Astrocyte (in vitro differentiated cells and primary cell): ENCODE results near the gene POMGNT1. TPM values are rescaled to one million over a fixed set of nuclear protein-coding genes. Genes with fewer than 3 reads are reported as not detected.

ENCODE experiments used
- DNase-seq: peaks from one replicate; pipeline ENCODE4 v3.0.0-alpha.2; 2010; ENCODE audit warnings: low read depth
- FAIRE-seq: peaks from 2 replicates; lab custom pipeline; 2011; peaks lifted over from hg19 to GRCh38; lab: Jason Lieb, UNC
- H2AFZ ChIP-seq: 2 replicates; pipeline ENCODE4 v1.6.0; 2012; ENCODE audit warnings: low read depth, low read length, inconsistent platforms
- H3K27ac ChIP-seq: 2 replicates; pipeline ENCODE4 v1.5.1; 2011; ENCODE audit warnings: low read depth, low read length, inconsistent platforms
- H3K27me3 ChIP-seq: 2 replicates; pipeline ENCODE4 v1.6.0; 2011; ENCODE audit warnings: low read length, inconsistent platforms; ENCODE audit not compliant: insufficient read depth
- H3K36me3 ChIP-seq: 2 replicates; pipeline ENCODE4 v1.5.1; 2011; ENCODE audit warnings: low read length, inconsistent platforms; ENCODE audit not compliant: insufficient read depth
- H3K4me1 ChIP-seq: 2 replicates; pipeline ENCODE4 v1.5.1; 2011; ENCODE audit warnings: low read length, inconsistent platforms; ENCODE audit not compliant: insufficient read depth
- H3K4me2 ChIP-seq: 2 replicates; pipeline ENCODE4 v1.6.0; 2012; ENCODE audit warnings: low read length, inconsistent platforms
- H3K4me3 ChIP-seq: 2 replicates; pipeline ENCODE4 v1.5.1; 2011; ENCODE audit warnings: low read depth, mild to moderate bottlenecking, low read length, inconsistent platforms; ENCODE audit not compliant: insufficient read depth
- H3K79me2 ChIP-seq: 2 replicates; pipeline ENCODE4 v1.6.0; 2012; ENCODE audit warnings: mild to moderate bottlenecking, low read length, inconsistent platforms; ENCODE audit not compliant: insufficient read depth
- H3K9ac ChIP-seq: 2 replicates; pipeline ENCODE4 v1.6.0; 2012; ENCODE audit warnings: mild to moderate bottlenecking, low read length, inconsistent platforms
- H3K9me3 ChIP-seq: 2 replicates; pipeline ENCODE4 v1.5.1; 2012; ENCODE audit warnings: low read depth, mild to moderate bottlenecking, low read length, inconsistent platforms; ENCODE audit not compliant: insufficient read depth
- H4K20me1 ChIP-seq: 2 replicates; pipeline ENCODE4 v1.6.0; 2012; ENCODE audit warnings: low read length, inconsistent platforms; ENCODE audit not compliant: insufficient read depth
- H3K27ac Mint-ChIP-seq: one replicate; pipeline ENCODE4 v1.8.0; 2021; ENCODE audit warnings: mild to moderate bottlenecking, mixed read lengths; ENCODE audit not compliant: unreplicated experiment
- H3K27me3 Mint-ChIP-seq: one replicate; pipeline ENCODE4 v1.8.0; 2021; ENCODE audit warnings: low read depth, mixed read lengths; ENCODE audit not compliant: unreplicated experiment
- H3K36me3 Mint-ChIP-seq: one replicate; pipeline ENCODE4 v1.8.0; 2021; ENCODE audit warnings: low read depth, mixed read lengths; ENCODE audit not compliant: unreplicated experiment
- H3K4me1 Mint-ChIP-seq: one replicate; pipeline ENCODE4 v1.8.0; 2021; ENCODE audit warnings: low read depth, mixed read lengths; ENCODE audit not compliant: unreplicated experiment
- H3K4me3 Mint-ChIP-seq: one replicate; pipeline ENCODE4 v1.8.0; 2021; ENCODE audit warnings: mild to moderate bottlenecking, moderate library complexity, mixed read lengths; ENCODE audit not compliant: unreplicated experiment
- H3K9me3 Mint-ChIP-seq: one replicate; pipeline ENCODE4 v1.8.0; 2021; ENCODE audit warnings: mild to moderate bottlenecking, mixed read lengths; ENCODE audit not compliant: unreplicated experiment
- EZH2 ChIP-seq: IDR thresholded peaks from 2 replicates; pipeline ENCODE4 v1.6.1; 2012; ENCODE audit warnings: mild to moderate bottlenecking, low read length, inconsistent platforms; ENCODE audit not compliant: insufficient read depth
- total RNA-seq: library from RNA; stranded (reverse); gene quantifications from 2 replicates; pipeline ENCODE4 v1.2.1, GENCODE V29; 2021
- TF ChIP-seq, protein P1 (sequence below): IDR thresholded peaks from 2 replicates; pipeline ENCODE4 v1.5.1; 2011; ENCODE audit warnings: low read depth, mild to moderate bottlenecking, inconsistent platforms, low read length, moderate library complexity; ENCODE audit not compliant: insufficient read depth

Gene POMGNT1
- total RNA-seq, 1 donor from 2014 or later, result 55.1 TPM

DNA sequence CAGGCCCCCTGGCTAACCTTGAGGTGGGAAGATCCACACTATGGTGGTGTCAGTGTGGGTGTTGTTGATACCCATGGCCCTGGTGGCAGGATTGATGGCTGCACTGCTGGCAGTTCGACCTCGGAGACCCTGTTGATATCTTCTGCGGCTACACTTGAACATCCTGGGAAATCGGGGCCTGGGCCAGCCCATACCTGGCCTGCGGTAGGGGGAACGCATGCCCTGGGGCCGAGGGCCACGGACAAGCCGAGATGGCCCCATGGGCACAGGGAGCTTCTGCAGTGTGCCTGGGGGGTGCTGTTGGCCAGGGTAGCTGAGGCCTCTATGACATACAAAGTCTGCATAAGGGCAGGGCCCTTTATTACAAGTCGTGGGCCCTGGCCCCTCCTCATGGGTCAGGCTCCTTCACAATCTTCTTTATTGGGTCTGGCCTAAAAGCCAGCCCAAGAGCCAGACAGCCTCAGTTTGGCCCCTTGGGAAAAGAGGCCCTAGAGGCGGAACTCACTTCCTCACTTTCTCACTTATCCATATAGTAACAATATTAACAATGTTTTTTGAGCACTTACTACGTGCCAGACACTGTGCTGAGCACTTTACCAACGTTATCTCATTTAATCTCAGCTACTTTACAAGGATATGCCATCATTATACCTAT lies 21.9 kb downstream of the POMGNT1 start, which contains the start of gene P3R3URF:
P3R3URF (minus strand) TSS at position 278 of the 655 bp plus-strand sequence; CDS start at position 261, 17 bp downstream.
- Histone ChIP-seq H2AFZ (no peak within 1 kb of the TSS), H4K20me1 (no peaks in the 10 kb centered on the region), H3K27me3 (no peaks in the 10 kb centered on the region), H3K4me3 (no peak within 1 kb of the TSS), H3K27ac (no peak within 1 kb of the TSS), H3K36me3 (no peaks in the 10 kb centered on the region), H3K9me3 (no peaks in the 10 kb centered on the region), H3K4me2 (no peak within 1 kb of the TSS), H3K4me1 (peaks cover 9% of the 10 kb centered on the region), H3K9ac (no peak within 1 kb of the TSS), H3K79me2 (no peaks in the 10 kb centered on the region)
- no peaks in the 10 kb centered on the region for H3K9me3 Mint-ChIP-seq
- no peaks in the 10 kb centered on the region for H3K27me3 Mint-ChIP-seq
- TF ChIP-seq, protein P1, sequence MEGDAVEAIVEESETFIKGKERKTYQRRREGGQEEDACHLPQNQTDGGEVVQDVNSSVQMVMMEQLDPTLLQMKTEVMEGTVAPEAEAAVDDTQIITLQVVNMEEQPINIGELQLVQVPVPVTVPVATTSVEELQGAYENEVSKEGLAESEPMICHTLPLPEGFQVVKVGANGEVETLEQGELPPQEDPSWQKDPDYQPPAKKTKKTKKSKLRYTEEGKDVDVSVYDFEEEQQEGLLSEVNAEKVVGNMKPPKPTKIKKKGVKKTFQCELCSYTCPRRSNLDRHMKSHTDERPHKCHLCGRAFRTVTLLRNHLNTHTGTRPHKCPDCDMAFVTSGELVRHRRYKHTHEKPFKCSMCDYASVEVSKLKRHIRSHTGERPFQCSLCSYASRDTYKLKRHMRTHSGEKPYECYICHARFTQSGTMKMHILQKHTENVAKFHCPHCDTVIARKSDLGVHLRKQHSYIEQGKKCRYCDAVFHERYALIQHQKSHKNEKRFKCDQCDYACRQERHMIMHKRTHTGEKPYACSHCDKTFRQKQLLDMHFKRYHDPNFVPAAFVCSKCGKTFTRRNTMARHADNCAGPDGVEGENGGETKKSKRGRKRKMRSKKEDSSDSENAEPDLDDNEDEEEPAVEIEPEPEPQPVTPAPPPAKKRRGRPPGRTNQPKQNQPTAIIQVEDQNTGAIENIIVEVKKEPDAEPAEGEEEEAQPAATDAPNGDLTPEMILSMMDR, result no peak
- no peak for TF ChIP-seq EZH2
- FAIRE-seq (no peak), DNase-seq (no peak)
- no peak within 1 kb of the TSS for H3K4me3 Mint-ChIP-seq
- no peaks in the 10 kb centered on the region for H3K36me3 Mint-ChIP-seq
- H3K4me1 Mint-ChIP-seq, result no peaks in the 10 kb centered on the region
- no peak within 1 kb of the TSS for H3K27ac Mint-ChIP-seq

DNA sequence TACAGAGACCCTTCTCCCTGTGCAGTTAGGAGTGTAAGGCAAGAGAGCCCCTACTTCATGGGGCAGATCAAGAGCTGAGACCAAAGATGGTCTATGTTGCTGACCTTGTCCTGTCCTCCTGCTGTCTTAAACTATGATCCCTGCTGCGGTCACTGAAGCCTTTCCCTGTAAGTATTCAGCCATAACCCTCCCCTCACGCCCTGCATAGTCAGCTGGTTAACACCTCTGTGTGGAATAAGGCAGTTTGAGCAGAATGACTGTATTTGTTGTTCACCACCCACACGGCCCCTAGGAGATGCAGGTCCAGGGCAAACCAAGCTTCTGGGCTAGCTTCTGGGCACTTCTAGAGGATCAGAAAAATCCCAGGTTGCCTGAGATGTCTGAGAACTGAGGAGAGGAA lies 23.0 kb downstream of the POMGNT1 start:
- H3K4me1 ChIP-seq, result peaks cover 7% of the 10 kb centered on the region
- H3K27me3 ChIP-seq, result no peaks in the 10 kb centered on the region
- no peak for DNase-seq
- no peaks in the 10 kb centered on the region for H3K36me3 ChIP-seq
- H3K27ac ChIP-seq, result no peak overlapping the region
- FAIRE-seq, result no peak
- no peaks in the 10 kb centered on the region for H4K20me1 ChIP-seq
- H3K4me2 ChIP-seq, result no peak overlapping the region
- H3K9ac ChIP-seq, result no peak overlapping the region
- Mint-ChIP-seq H3K9me3 (no peaks in the 10 kb centered on the region), H3K27me3 (peaks cover 8% of the 10 kb centered on the region), H3K27ac (no peak overlapping the region), H3K36me3 (peaks cover 2% of the 10 kb centered on the region), H3K4me1 (no peaks in the 10 kb centered on the region), H3K4me3 (no peak overlapping the region)
- TF ChIP-seq, protein P1, result no peak
- no peak for TF ChIP-seq EZH2
- H2AFZ ChIP-seq, result no peak overlapping the region
- no peaks in the 10 kb centered on the region for H3K9me3 ChIP-seq
- no peak overlapping the region for H3K4me3 ChIP-seq
- H3K79me2 ChIP-seq, result no peaks in the 10 kb centered on the region

DNA sequence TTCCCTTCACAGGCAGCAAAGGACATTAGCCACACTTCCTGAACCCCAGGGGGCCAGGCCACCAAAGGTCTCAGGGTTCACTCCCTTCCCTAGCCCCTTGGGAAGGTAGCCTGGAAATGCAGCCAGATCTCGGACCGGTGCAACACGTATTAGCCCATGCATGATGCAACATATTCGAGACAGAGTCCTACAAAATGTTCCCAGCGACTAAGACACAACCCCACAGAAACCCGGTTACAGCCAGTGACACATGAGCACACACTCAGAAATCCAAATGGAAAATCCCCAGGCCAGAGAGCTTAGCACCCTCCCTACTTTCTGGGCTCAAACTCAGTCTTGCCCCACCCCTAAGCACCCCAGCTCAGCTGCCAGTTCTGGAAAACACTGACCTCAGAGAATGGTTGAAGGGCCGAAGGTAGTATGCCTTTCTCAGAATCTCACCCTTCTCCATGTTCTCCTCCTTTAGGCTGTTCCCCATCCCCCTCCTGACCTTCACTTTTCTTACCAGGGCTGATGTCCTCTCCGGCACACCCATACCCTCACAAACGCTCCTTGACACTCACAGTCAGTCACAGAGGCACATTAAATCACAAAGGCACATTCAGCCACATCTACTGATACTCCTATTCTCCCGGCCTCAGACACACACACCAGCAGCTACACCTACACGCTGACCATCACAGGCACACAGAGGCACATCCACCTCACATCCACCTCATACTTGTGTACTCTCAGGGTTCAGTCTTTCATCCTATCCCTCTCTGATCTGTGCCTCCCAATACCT lies 23.6 kb downstream of the POMGNT1 start, which contains the start of gene TSPAN1:
TSPAN1 (plus strand) TSS at position 640 of the 784 bp plus-strand sequence. CDS start 6,021 bp downstream, outside the sequence.
- H3K79me2 ChIP-seq, result no peaks in the 10 kb centered on the region
- Mint-ChIP-seq H3K27me3 (peaks cover 13% of the 10 kb centered on the region), H3K9me3 (no peaks in the 10 kb centered on the region), H3K4me3 (no peak within 1 kb of the TSS), H3K36me3 (peaks cover 2% of the 10 kb centered on the region), H3K27ac (no peak within 1 kb of the TSS), H3K4me1 (no peaks in the 10 kb centered on the region)
- peaks cover 4% of the 10 kb centered on the region for H3K27me3 ChIP-seq
- DNase-seq, result no peak
- no peak for FAIRE-seq
- no peak within 1 kb of the TSS for H2AFZ ChIP-seq
- H3K4me3 ChIP-seq, result no peak within 1 kb of the TSS
- H3K4me2 ChIP-seq, result no peak within 1 kb of the TSS
- no peaks in the 10 kb centered on the region for H3K36me3 ChIP-seq
- TF ChIP-seq EZH2, result no peak
- TF ChIP-seq, protein P1, result no peak
- no peaks in the 10 kb centered on the region for H4K20me1 ChIP-seq
- H3K4me1 ChIP-seq, result peaks cover 7% of the 10 kb centered on the region
- no peak within 1 kb of the TSS for H3K9ac ChIP-seq
- H3K9me3 ChIP-seq, result no peaks in the 10 kb centered on the region
- no peak within 1 kb of the TSS for H3K27ac ChIP-seq
